Measurements from ENCODE around the gene SCGB2B2. TPM values are rescaled to one million over a fixed set of nuclear protein-coding genes. Genes with fewer than 3 reads are reported as not detected.

SCGB2B2 gene
- total RNA-seq, 2 experiments from 2014 or later = 0.49 to 0.50 TPM

DNA sequence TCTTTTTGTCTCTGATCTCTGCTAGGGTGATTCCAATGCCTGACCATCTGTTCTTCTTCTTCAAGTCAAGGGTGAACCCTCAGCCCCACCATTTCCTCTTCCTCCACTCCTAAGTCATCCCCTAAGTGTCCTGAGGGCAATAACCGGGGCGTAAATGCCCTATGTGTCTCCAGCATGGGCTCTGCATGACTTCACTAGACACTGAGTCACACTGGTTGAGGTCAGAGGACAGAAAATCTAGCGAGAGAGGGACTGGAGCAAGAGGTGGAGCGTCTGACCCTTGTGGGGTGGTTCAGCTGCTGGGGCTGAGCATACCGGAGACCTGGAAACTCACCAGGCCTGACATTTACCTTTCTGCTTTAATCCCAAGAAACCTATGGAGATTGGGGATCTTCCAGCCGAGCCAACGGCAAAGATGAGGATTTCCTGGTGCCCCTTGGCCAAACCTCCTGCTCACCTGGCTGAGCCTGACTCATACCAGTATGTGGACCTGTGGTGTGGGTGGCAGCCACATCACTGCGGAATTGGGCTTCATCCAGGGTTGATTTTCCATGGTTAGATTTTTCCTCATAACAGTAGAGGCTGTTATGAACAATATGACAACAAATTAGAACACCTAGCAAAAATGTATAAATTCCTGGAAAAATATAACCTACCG is 26.9 kb downstream of the SCGB2B2 start:
- no peak overlapping the region for H3K27ac Mint-ChIP-seq

DNA sequence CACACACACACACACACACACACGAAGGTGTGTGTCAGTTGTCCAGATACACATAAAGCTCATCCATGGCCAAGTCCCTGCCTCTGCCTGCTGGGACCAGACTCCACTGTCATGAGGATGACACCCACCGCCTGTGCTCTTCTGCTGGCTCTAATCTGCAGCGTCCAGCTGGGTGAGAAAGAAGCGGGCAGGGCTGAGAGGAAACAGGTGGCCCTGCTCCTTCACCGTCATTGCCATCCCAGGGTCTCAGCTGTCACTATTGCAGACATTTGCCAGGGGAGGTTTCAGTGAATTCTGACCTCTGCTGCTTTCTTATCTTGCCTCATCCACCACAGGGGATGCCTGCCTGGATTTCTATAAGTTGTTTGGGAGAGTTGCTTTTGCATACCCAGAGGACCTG is 31.4 kb downstream of the SCGB2B2 start:
- no peaks in the 10 kb centered on the region for H3K27me3 Mint-ChIP-seq (ENCODE audit: low read depth)
- H3K4me1 Mint-ChIP-seq (ENCODE audit: low read depth) = no peaks in the 10 kb centered on the region
- no peaks in the 10 kb centered on the region for H3K36me3 Mint-ChIP-seq (ENCODE audit: low read depth)
- no peak for DNase-seq
- H3K4me3 Mint-ChIP-seq = no peak overlapping the region
- CTCF ChIA-PET = no interaction called here
- no peak overlapping the region for H3K27ac Mint-ChIP-seq
- intact Hi-C loops (cut with micrococcal nuclease) = no loop called here
- no peaks in the 10 kb centered on the region for H3K9me3 Mint-ChIP-seq

More for the DNA sequence above, 26.9 kb downstream of the SCGB2B2 start:
- intact Hi-C loops (cut with micrococcal nuclease) = no loop called here
- no peak for DNase-seq
- Mint-ChIP-seq H3K27me3 (ENCODE audit: low read depth) (no peaks in the 10 kb centered on the region), H3K9me3 (peaks cover 1% of the 10 kb centered on the region), H3K4me1 (ENCODE audit: low read depth) (no peaks in the 10 kb centered on the region), H3K4me3 (no peak overlapping the region), H3K36me3 (ENCODE audit: low read depth) (peaks cover 1% of the 10 kb centered on the region)
- CTCF ChIA-PET = no interaction called here

DNA sequence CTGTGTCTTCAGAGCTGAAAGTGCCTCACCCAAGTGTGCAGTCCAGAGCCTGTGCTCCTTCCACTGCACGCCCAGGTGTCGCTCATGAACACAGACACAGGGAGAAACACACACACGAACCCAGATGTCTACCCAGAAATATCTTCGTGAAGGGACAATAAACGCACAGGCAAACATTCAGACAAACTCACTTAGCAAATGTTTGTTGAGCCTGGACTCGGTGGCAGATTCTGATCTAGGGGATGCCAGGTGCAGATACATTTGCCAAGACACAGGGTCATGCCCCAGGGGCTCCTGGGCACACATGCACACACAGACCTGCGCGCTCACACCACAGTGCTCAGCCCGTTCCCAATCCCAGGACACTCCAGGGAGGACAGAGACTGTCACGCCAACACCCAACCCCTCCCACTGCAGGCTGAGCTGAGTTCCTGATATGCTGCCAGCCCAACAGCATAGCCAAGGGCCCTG is 31.9 kb downstream of the SCGB2B2 start:
- no peak overlapping the region for H3K4me3 Mint-ChIP-seq
- no peak overlapping the region for H3K27ac Mint-ChIP-seq
- H3K4me1 Mint-ChIP-seq (ENCODE audit: low read depth) = no peaks in the 10 kb centered on the region
- intact Hi-C loops (cut with micrococcal nuclease) = no loop called here
- no peaks in the 10 kb centered on the region for H3K9me3 Mint-ChIP-seq
- DNase-seq = no peak
- H3K36me3 Mint-ChIP-seq (ENCODE audit: low read depth) = no peaks in the 10 kb centered on the region
- CTCF ChIA-PET = no interaction called here
- no peaks in the 10 kb centered on the region for H3K27me3 Mint-ChIP-seq (ENCODE audit: low read depth)

DNA sequence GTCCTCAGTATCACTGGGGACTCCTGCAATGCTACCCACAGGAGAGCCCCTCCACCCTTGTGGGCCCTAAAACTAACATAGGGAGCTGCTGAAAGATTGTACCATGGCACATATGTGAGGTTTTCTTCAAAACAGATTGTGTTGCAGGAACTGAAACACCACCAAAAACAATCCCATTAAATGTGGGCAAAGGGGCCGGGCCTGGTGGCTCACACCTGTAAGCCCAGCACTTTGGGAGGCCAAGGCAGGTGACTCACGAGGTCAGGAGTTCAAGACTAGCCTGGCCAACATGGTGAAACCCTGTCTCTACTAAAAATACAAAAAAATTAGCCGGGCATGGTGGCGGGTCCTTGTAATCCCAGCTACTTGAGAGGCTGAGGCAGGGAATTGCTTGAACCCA is 34.7 kb downstream of the SCGB2B2 start:
- intact Hi-C loops (cut with micrococcal nuclease) = no loop called here
- H3K27ac Mint-ChIP-seq = no peak overlapping the region
- CTCF ChIA-PET = interaction anchor here (0.8 to 6.5 kb wide), 2 partner anchors 22 to 69 kb away, joined by 3 to 67 read pairs; no protein-coding TSS in a partner anchor
- no peak overlapping the region for H3K4me3 Mint-ChIP-seq
- no peak for DNase-seq
- H3K4me1 Mint-ChIP-seq (ENCODE audit: low read depth) = no peaks in the 10 kb centered on the region
- no peaks in the 10 kb centered on the region for H3K27me3 Mint-ChIP-seq (ENCODE audit: low read depth)
- no peaks in the 10 kb centered on the region for H3K9me3 Mint-ChIP-seq
- no peaks in the 10 kb centered on the region for H3K36me3 Mint-ChIP-seq (ENCODE audit: low read depth)

DNA sequence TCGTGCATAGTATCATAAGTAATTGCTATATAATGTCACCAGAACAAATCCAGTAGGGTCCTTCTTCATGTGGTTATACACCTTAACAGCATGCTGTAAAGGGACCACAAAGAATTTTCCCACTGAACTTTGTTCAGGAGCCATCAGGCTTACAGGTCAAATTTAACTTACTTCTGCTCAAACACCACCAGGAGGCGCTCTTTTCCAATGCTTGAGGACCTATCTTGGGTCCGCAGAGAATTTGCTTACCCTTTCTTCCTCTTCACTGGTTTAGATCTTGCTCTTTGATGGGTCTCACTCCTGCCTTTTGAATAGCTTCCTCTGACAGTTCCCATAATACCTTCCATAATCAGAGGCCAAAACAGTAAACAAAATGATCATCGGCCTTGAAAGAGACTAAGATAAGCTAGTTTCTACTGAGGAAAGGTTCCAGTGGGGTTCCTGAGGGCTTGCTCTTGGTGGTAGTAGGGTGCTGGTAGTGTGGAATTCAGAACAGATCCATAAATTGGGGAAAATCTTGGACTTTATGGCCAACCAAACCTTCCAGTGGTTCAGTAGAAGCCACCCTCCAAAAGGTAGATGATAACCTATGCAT is 37.4 kb downstream of the SCGB2B2 start:
- Mint-ChIP-seq H3K9me3 (peaks cover 13% of the 10 kb centered on the region), H3K27ac (no peak overlapping the region), H3K27me3 (ENCODE audit: low read depth) (no peaks in the 10 kb centered on the region), H3K4me3 (no peak overlapping the region), H3K4me1 (ENCODE audit: low read depth) (no peaks in the 10 kb centered on the region), H3K36me3 (ENCODE audit: low read depth) (peaks cover 8% of the 10 kb centered on the region)
- peak; percentile 78 for DNase-seq
- CTCF ChIA-PET = interaction anchor here (0.6 to 6.5 kb wide), 13 partner anchors 13 to 568 kb away, joined by 3 to 67 read pairs (median 3); partner anchors contain the start of gene ZNF302
- intact Hi-C loops (cut with micrococcal nuclease) = loop anchor here (1.0 to 5.0 kb wide), 4 partner anchors 24 to 451 kb away; no protein-coding TSS in a partner anchor

DNA sequence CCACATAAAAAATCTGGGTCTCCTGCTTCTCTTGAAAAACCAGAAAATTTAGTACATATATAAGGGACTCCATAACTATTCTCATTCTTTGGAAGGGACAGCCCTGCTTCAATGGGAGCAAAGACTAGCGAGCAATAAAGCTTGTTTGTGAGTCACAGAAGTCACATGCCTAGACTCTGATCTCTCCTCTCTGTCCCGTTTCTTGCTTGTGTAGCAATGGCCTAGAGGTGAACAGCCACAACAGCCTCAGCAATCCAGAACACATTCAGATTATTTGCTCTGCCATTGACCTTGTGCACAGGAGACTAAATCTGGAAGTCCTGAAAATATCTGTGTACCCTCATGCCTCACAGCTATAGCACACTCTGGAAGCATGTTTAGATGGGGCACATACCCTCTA is 43.2 kb downstream of the SCGB2B2 start:
- CTCF ChIA-PET = no interaction called here
- DNase-seq = no peak
- intact Hi-C loops (cut with micrococcal nuclease) = no loop called here
- H3K4me3 Mint-ChIP-seq = no peak overlapping the region
- no peaks in the 10 kb centered on the region for H3K27me3 Mint-ChIP-seq (ENCODE audit: low read depth)
- peaks cover 20% of the 10 kb centered on the region for H3K9me3 Mint-ChIP-seq
- no peaks in the 10 kb centered on the region for H3K4me1 Mint-ChIP-seq (ENCODE audit: low read depth)
- H3K27ac Mint-ChIP-seq = no peak overlapping the region
- peaks cover 16% of the 10 kb centered on the region for H3K36me3 Mint-ChIP-seq (ENCODE audit: low read depth)

Other genes starting within 250 kb of the SCGB2B2 start
- 100 to 1,000 TPM; 134 to 135 TPM for gene UBA2, start 248.8 kb downstream of the SCGB2B2 start, total RNA-seq
- under 1 TPM; 0.81 to 0.89 TPM for gene WTIP, start 195.4 kb downstream of the SCGB2B2 start, total RNA-seq
- 10 to 100 TPM; 13.1 to 13.6 TPM for gene ZNF302, start 519 bp upstream of the SCGB2B2 start, total RNA-seq
- 1 to 10 TPM; 4.3 to 4.7 TPM for gene ZNF181, start 57.1 kb upstream of the SCGB2B2 start, total RNA-seq
- gene ZNF599, start 96.1 kb upstream of the SCGB2B2 start, total RNA-seq = 1 to 10 TPM; 2.8 to 3.3 TPM
- gene ZNF30, start 249.7 kb upstream of the SCGB2B2 start, total RNA-seq = 1 to 10 TPM; 4.4 to 5.5 TPM